Body of pancreas (tissue), 4 donors: ENCODE data around the gene MED15.

Source experiments
- CTCF ChIP-seq, 7 experiments: fragments of 450-650 bp in 4 of 7; fragments of 200-600 bp in 3 of 7; sonication (generic) in 3 of 7; IDR thresholded peaks; one replicate each; pipeline ENCODE4 v1.5.1; 2016 to 2019; ENCODE audit warnings: antibody characterized with exemption in 7 of 7
- POLR2A ChIP-seq, 3 donors: fragments of 450-650 bp; IDR thresholded peaks; one replicate each; pipeline ENCODE4 v1.6.1; 2016; ENCODE audit warnings: antibody characterized with exemption in 3 of 3, mild to moderate bottlenecking in 2 of 3

DNA sequence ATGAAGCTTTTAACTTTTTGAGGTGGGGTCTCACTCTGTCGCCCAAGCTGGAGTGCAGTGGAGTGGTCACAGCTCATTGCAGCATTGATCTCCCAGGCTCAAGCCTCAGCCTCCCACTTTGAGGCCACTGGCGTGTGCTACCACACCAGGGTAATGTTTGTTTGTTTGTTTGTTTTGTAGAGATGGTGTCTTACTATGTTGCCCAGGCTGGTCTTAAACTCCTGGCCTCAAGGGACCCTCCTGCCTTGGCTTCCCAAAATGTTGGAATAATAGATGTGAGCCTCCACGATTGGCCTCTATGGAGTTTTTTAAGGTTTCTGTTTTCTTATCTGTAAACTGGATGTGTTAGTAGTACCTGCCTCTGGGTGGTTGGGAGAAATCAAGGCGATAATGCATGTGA, 41.4 kb downstream of the MED15 start:
- no peak for TF ChIP-seq CTCF (IDR thresholded peaks at IDR 0.05)
- no peak for TF ChIP-seq POLR2A (IDR thresholded peaks at IDR 0.05)
